Activated CD4-positive, alpha-beta T cell treated with anti-CD3 and anti-CD28 coated beads for 36 hours (primary cell): ENCODE data around the gene POMT1. TPM values are rescaled to one million over a fixed set of nuclear protein-coding genes. Genes with fewer than 3 reads are reported as not detected.
A peak's percentile ranks its signal among the peaks of the same experiment; 100 is the strongest.
"Not testable (repeated sequence)": the region's sequence is repeated elsewhere in the genome, so short reads cannot be mapped to it uniquely, and the experiment has no call there.

Source experiments
- ATAC-seq: fragments of 200-7000 bp; cut with Tn5 transposase; one replicate; pipeline ENCODE4 v1.10.0; 2021; ENCODE audit warnings: mild to moderate bottlenecking, moderate library complexity
- CTCF ChIA-PET: fragments of 350-600 bp; sonication (Branson Sonifier 250); formaldehyde crosslinking; loops from one replicate; lab custom pipeline; 2021; ENCODE audit warnings: antibody characterized with exemption; lab: Charles Lee
- POLR2A ChIA-PET: fragments of 350-600 bp; sonication (Branson Sonifier 250); formaldehyde crosslinking; loops from one replicate; lab custom pipeline; 2021; ENCODE audit warnings: antibody characterized with exemption, inconsistent platforms; lab: Charles Lee
- DNase-seq: peaks from one replicate; pipeline ENCODE4 v3.0.0-alpha.2; 2020
- H3K27ac Mint-ChIP-seq: one replicate; pipeline ENCODE4 v1.8.0; 2021; ENCODE audit warnings: mixed read lengths
- H3K27me3 Mint-ChIP-seq: one replicate; pipeline ENCODE4 v1.8.0; 2021; ENCODE audit warnings: mixed read lengths
- H3K36me3 Mint-ChIP-seq: one replicate; pipeline ENCODE4 v1.8.0; 2021; ENCODE audit warnings: low read depth, mixed read lengths
- H3K4me1 Mint-ChIP-seq: one replicate; pipeline ENCODE4 v1.8.0; 2021; ENCODE audit warnings: mixed read lengths
- H3K4me3 Mint-ChIP-seq: one replicate; pipeline ENCODE4 v1.8.0; 2021; ENCODE audit warnings: mild to moderate bottlenecking, moderate library complexity, mixed read lengths
- H3K9me3 Mint-ChIP-seq: one replicate; pipeline ENCODE4 v1.8.0; 2021; ENCODE audit warnings: low read depth, mixed read lengths
- intact Hi-C, 2 experiments: fragments of 100-400 bp; cut with DNase I in 1 of 2; cut with micrococcal nuclease in 1 of 2; formaldehyde crosslinking; loops; one replicate each; pipeline versions ENCODE4 v1.14.2 to v1.15.1; 2022 to 2024; cut with DNase I, micrococcal nuclease
- total RNA-seq, 2 experiments: library from RNA; stranded (reverse); gene quantifications; one replicate each; pipeline ENCODE4 v1.2.3, GENCODE V29; 2021

Gene POMT1, protein sequence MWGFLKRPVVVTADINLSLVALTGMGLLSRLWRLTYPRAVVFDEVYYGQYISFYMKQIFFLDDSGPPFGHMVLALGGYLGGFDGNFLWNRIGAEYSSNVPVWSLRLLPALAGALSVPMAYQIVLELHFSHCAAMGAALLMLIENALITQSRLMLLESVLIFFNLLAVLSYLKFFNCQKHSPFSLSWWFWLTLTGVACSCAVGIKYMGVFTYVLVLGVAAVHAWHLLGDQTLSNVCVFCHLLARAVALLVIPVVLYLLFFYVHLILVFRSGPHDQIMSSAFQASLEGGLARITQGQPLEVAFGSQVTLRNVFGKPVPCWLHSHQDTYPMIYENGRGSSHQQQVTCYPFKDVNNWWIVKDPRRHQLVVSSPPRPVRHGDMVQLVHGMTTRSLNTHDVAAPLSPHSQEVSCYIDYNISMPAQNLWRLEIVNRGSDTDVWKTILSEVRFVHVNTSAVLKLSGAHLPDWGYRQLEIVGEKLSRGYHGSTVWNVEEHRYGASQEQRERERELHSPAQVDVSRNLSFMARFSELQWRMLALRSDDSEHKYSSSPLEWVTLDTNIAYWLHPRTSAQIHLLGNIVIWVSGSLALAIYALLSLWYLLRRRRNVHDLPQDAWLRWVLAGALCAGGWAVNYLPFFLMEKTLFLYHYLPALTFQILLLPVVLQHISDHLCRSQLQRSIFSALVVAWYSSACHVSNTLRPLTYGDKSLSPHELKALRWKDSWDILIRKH
- 10 to 100 TPM; 28.2 to 30.7 TPM for total RNA-seq

DNA sequence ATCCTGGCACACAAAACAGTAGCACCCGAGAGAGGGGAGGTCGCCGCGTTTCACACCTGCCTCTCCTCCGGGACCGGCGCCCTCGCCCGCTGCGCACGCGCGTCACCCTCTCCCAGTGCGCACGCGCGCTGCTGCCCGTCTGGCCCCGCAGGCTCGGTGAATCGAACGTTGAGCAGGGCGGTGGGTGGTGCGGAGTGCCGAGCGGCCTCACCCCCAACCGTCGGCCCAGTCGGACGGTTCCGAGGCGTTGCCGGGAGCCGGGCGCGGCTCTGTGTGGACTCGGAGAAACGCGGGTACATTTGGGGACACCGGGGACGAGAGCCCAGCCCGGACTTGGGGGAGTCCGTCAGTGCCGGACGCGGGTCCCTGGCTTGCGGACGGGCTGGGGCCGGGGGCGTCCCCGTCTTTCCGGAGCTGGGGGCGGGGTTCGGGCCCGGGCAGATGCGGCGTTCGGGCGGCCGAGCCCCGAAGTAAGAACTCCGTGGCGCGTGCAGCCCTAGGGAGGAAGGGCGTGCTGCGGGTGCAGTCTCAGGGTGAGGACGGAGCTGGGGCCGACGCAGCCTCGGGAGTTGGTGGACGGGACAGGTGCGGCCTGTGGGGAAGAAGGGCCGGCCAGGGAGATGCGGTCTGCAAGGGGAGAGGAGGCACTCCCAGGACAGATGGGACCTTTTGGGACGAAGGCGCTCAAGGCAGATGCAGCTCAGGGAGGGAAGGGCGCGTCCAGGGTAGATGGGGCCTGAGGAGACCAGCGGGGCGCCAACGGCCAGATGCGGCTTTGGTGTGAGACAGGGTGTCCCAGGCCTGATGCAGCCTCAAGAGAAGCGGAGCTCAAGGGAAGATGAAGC lies at the start of gene POMT1:
POMT1 (plus strand) TSS at position 138 of the 845 bp plus-strand sequence. CDS start 1,301 bp downstream, outside the sequence.
- DNase-seq, result peak; percentile 94
- peak; percentile 42 for ATAC-seq
- H3K4me1 Mint-ChIP-seq, result peaks cover 53% of the 10 kb centered on the region
- peak within 1 kb of the TSS; percentile 83 for H3K4me3 Mint-ChIP-seq
- peak within 1 kb of the TSS; percentile 84 for H3K27ac Mint-ChIP-seq
- H3K36me3 Mint-ChIP-seq, result peaks cover 17% of the 10 kb centered on the region
- POLR2A ChIA-PET, result interaction anchor here (0.6 to 1.2 kb wide), 7 partner anchors 105 to 380 kb away, joined by 3 to 5 read pairs (median 3); no protein-coding TSS in a partner anchor
- intact Hi-C loops, result loop anchor here (1.0 to 5.0 kb wide), 9 partner anchors 28 to 739 kb away; partner anchors contain the start of genes NUP214 (in 1 of the 2), RAPGEF1 (in 1 of the 2) and UCK1 (in 1 of the 2)
- H3K27me3 Mint-ChIP-seq, result no peaks in the 10 kb centered on the region
- no peaks in the 10 kb centered on the region for H3K9me3 Mint-ChIP-seq
- CTCF ChIA-PET, result interaction anchor here (0.6 to 0.7 kb wide), 2 partner anchors 97 to 225 kb away, joined by 3 read pairs; no protein-coding TSS in a partner anchor

DNA sequence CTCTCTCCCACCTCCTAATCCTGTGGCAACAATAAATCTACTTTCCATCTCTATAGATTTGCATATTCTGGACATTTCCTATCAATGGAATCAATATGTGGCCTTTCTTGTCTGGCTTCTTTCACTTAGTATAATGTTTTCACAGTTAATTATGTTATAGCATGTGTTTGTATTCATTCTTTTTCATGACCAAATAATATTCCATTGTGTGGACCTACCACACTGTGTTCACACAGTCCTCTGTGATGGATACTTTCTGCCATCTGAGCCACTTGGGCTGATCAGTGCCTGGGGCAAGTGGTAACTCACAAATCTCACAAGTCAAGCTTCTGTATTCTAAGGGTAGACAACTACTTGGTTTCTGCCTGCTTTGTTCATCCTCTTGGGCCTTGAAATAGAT lies 48.7 kb upstream of the POMT1 start:
- DNase-seq, result no peak
- CTCF ChIA-PET, result interaction anchor here (1.2 kb wide), 1 partner anchor 276 kb away, joined by 3 read pairs; no protein-coding TSS in a partner anchor
- H3K27me3 Mint-ChIP-seq, result no peaks in the 10 kb centered on the region
- no peaks in the 10 kb centered on the region for H3K9me3 Mint-ChIP-seq
- no peak for ATAC-seq
- POLR2A ChIA-PET, result no interaction called here
- peak overlapping the region; percentile 42 for H3K27ac Mint-ChIP-seq
- H3K36me3 Mint-ChIP-seq, result peaks cover 70% of the 10 kb centered on the region
- intact Hi-C loops, result no loop called here
- peaks cover 22% of the 10 kb centered on the region for H3K4me1 Mint-ChIP-seq
- no peak overlapping the region for H3K4me3 Mint-ChIP-seq

DNA sequence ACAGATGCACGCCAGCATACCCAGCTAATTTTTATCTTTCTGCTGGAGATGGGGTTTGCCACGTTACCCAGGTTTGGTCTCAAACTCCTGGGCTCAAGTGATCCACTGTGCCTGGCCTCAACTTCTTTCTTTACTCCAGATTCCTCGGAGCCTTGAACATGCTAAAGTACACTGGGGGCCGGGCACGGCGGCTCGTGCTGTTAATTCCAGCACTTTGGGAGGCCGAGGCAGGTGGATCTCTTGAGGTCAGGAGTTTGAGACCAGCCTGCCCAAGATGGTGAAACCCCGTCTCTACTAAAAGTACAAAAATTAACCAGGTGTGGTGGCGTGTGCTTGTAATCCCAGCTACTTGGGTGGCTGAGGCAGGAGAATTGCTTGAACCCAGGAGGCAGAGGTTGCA lies 47.1 kb upstream of the POMT1 start:
- H3K27ac Mint-ChIP-seq, ATAC-seq, intact Hi-C loops, H3K9me3 Mint-ChIP-seq, H3K27me3 Mint-ChIP-seq, DNase-seq, POLR2A ChIA-PET, H3K4me3 Mint-ChIP-seq, CTCF ChIA-PET: not testable (repeated sequence)
- H3K4me1 Mint-ChIP-seq, result peaks cover 18% of the 10 kb centered on the region
- peaks cover 67% of the 10 kb centered on the region for H3K36me3 Mint-ChIP-seq

DNA sequence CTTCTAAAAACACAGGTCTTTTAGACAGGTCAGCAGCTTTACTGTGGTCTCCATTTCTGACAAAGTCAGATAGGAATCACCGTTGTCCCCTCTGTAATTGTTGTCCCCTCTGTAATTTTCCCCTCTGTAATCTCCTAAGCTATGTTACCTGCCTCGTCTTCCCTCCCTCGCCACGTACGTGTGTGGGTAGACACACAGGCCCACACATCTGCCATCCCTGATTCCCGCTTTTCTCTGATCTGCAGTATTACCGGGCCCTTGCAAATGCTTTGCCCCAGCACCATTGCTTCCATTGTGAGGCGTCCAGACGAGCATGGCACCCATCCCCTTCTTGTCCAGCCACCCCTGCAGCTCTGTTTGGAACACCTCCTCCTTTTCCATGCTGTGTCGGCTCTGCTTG lies 45.0 kb upstream of the POMT1 start:
- peaks cover 11% of the 10 kb centered on the region for H3K4me1 Mint-ChIP-seq
- POLR2A ChIA-PET, result interaction anchor here (0.5 kb wide), 1 partner anchor 40 kb away, joined by 3 read pairs; no protein-coding TSS in a partner anchor

DNA sequence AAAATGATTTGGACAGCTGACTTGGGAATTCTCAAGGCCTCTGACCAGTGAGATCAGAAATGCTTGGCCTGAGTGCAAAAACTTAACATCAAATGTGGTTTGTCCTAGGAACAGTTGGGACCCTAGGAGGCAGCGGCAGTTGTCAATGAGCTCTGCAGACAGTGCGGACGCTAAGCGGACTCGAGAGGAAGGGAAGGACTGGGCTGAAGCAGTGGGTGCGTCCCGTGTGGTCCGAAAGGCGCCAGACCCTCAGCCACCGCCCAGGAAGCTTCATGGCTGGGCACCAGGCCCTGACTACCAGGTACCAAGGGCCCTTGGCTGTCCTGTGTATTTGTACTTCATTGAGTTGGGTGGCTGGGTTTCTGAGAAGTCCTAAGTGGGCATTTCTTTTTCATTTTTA lies 43.7 kb upstream of the POMT1 start:
- no peak for ATAC-seq
- CTCF ChIA-PET, result interaction anchor here (1.9 kb wide), 1 partner anchor 109 kb away, joined by 5 read pairs; no protein-coding TSS in a partner anchor
- peaks cover 58% of the 10 kb centered on the region for H3K36me3 Mint-ChIP-seq

More for the DNA sequence above, 45.0 kb upstream of the POMT1 start:
- H3K27me3 Mint-ChIP-seq, result no peaks in the 10 kb centered on the region
- intact Hi-C loops, result no loop called here
- peaks cover 58% of the 10 kb centered on the region for H3K36me3 Mint-ChIP-seq
- no peak overlapping the region for H3K27ac Mint-ChIP-seq
- no peaks in the 10 kb centered on the region for H3K9me3 Mint-ChIP-seq
- CTCF ChIA-PET, result interaction anchor here (1.0 kb wide), 1 partner anchor 20 kb away, joined by 4 read pairs; no protein-coding TSS in a partner anchor
- no peak for ATAC-seq
- no peak overlapping the region for H3K4me3 Mint-ChIP-seq
- no peak for DNase-seq

DNA sequence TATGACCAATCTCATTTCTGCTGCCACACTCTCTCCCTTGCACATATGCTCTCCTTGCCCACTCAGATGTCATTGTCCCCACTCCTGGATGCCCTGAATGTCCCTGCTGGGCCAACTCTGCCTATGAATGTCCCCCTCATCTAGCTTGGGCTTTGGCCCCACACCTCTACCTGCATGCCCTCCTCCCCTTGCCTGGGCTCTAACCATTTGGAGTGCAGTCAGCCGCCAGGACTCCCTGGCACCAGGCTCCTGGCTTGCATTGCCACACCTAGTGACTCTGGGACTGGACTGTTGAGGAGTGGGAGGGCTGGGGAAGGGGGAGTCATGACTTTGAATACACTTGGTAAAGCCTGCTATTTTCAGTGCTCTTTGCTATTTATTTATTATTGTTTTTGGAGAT lies 41.6 kb upstream of the POMT1 start:
- Mint-ChIP-seq H3K4me1 (peaks cover 5% of the 10 kb centered on the region), H3K27me3 (no peaks in the 10 kb centered on the region), H3K27ac (peak overlapping the region; percentile 11), H3K9me3 (no peaks in the 10 kb centered on the region), H3K36me3 (peaks cover 62% of the 10 kb centered on the region), H3K4me3 (no peak overlapping the region)
- ChIA-PET CTCF (no interaction called here), POLR2A (no interaction called here)
- intact Hi-C loops, result no loop called here
- ATAC-seq, result no peak
- no peak for DNase-seq

More for the DNA sequence above, 43.7 kb upstream of the POMT1 start:
- POLR2A ChIA-PET, result no interaction called here
- intact Hi-C loops, result no loop called here
- no peak overlapping the region for H3K27ac Mint-ChIP-seq
- no peak overlapping the region for H3K4me3 Mint-ChIP-seq
- H3K9me3 Mint-ChIP-seq, result no peaks in the 10 kb centered on the region
- peaks cover 7% of the 10 kb centered on the region for H3K4me1 Mint-ChIP-seq
- no peak for DNase-seq
- no peaks in the 10 kb centered on the region for H3K27me3 Mint-ChIP-seq

DNA sequence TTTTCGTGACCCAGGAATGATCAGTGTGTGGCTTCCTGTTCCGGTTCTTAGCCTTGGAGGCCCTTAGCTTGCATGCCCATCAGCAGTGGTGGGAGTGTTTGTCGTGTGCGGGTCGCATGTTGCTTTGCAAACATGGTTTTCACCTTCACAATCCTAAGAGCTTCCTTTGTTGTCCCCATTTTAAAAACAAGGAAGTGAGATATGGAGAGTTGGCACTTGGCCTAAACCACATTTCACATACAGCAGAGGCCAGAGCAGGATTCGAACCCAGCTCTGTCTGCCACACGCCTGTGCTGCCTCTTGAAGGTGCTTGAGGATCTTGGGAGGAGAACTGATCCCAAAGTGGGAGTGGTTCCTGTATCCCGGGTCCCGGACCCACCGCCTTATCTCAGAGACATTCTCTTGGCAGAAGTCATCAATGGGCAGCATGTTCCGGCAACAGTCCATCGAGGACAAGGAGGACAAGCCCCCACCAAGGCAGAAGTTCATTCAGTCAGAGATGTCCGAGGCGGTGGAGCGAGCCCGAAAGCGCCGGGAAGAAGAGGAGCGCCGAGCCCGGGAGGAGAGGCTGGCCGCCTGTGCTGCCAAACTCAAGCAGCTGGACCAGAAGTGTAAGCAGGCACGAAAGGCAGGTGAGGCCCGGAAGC lies 38.2 kb upstream of the POMT1 start:
- peaks cover 66% of the 10 kb centered on the region for H3K36me3 Mint-ChIP-seq
- no peak for DNase-seq
- POLR2A ChIA-PET, result interaction anchor here (0.6 kb wide), 1 partner anchor 45 kb away, joined by 4 read pairs; no protein-coding TSS in a partner anchor
- intact Hi-C loops, result no loop called here
- H3K4me1 Mint-ChIP-seq, result peaks cover 5% of the 10 kb centered on the region
- no peak for ATAC-seq
- no peaks in the 10 kb centered on the region for H3K27me3 Mint-ChIP-seq
- H3K4me3 Mint-ChIP-seq, result no peak overlapping the region
- CTCF ChIA-PET, result interaction anchor here (1.1 to 1.5 kb wide), 3 partner anchors 16 to 286 kb away, joined by 3 to 5 read pairs (median 4); no protein-coding TSS in a partner anchor
- no peaks in the 10 kb centered on the region for H3K9me3 Mint-ChIP-seq
- H3K27ac Mint-ChIP-seq, result no peak overlapping the region

DNA sequence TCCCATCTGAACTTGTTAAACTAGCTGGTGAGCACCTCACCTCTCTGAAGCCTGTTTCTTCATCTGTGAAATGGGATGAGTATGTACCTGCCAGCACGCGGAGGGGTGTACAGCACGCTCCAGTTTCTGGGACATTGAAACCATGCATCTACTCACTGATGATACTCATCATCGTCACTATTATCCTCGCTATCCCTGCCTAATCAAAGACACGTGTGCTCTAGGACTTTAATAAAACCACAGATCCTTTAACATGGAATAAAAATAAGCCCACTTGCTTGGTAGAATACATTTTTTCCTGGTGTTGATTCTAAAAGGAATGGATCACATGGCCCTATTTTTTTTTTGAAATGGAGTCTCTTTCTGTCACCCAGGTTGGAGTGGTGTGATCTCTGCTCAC lies 37.3 kb upstream of the POMT1 start:
- Mint-ChIP-seq H3K27ac (no peak overlapping the region), H3K4me1 (peaks cover 5% of the 10 kb centered on the region), H3K9me3 (no peaks in the 10 kb centered on the region), H3K4me3 (no peak overlapping the region), H3K36me3 (peaks cover 67% of the 10 kb centered on the region), H3K27me3 (no peaks in the 10 kb centered on the region)
- ChIA-PET POLR2A (no interaction called here), CTCF (interaction anchor here (1.0 kb wide), 1 partner anchor 13 kb away, joined by 3 read pairs; no protein-coding TSS in a partner anchor)
- intact Hi-C loops, result no loop called here
- DNase-seq, result no peak
- ATAC-seq, result no peak

DNA sequence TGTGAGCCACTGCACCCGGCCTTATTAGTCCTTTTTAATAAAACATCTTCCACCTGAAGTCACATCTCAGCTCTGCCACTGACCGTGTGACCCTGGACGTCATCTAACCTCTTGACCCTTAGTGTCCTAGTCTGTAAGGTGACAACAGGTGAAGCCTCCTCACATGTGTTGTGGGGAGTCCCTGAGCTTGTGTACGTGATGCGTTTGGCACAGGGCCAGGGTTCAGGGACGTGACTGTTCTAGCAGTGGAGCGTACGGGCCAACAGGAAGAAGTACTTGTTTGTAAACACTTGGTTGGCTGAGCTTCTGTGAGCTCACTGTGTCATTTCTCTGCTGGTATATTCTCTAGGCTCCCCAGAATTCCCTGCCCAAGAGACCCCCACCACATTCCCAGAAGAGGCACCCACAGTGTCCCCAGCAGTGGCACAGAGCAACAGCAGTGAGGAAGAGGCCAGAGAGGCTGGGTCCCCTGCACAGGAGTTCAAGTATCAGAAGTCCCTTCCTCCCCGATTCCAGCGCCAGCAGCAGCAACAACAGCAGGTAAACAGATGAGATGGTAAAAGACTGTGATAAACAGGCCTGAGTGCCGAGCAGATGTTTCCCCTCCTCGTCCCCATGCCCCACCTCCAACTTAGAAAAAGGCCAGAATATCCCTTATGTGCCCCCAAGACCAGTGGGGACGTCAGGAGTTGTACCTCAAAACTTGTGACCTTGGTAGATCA lies 35.3 kb upstream of the POMT1 start:
- Mint-ChIP-seq H3K27me3 (no peaks in the 10 kb centered on the region), H3K27ac (peak overlapping the region; percentile 55), H3K4me3 (no peak overlapping the region), H3K9me3 (no peaks in the 10 kb centered on the region), H3K36me3 (peaks cover 68% of the 10 kb centered on the region), H3K4me1 (no peaks in the 10 kb centered on the region)
- ATAC-seq (no peak), DNase-seq (no peak)
- intact Hi-C loops, result no loop called here
- ChIA-PET POLR2A (no interaction called here), CTCF (interaction anchor here (1.5 kb wide), 1 partner anchor 11 kb away, joined by 6 read pairs; no protein-coding TSS in a partner anchor)

DNA sequence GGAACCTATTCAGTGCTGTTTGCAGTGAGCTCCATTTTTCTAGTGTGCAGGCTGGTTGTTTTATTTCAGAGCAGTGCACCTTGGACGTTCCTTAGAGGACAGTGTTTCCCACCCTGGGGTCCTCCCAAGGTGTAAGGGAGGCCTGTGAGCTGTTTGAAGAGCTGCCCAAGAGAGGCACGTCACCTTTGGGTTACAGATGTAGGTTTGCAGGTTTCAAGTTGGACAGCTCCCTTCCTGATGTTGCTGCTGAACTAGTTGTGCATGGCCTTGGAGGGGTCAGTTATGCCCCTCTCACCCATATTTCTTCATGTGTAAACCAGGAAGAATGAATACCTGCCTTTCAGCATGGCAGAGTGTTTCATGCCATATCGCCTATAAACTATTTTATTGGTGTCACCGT lies 34.7 kb upstream of the POMT1 start:
- Mint-ChIP-seq H3K4me3 (no peak overlapping the region), H3K9me3 (no peaks in the 10 kb centered on the region), H3K27me3 (no peaks in the 10 kb centered on the region), H3K27ac (no peak overlapping the region), H3K4me1 (no peaks in the 10 kb centered on the region), H3K36me3 (peaks cover 72% of the 10 kb centered on the region)
- ATAC-seq, result no peak
- DNase-seq, result no peak
- ChIA-PET POLR2A (no interaction called here), CTCF (interaction anchor here (1.5 kb wide), 1 partner anchor 10 kb away, joined by 6 read pairs; no protein-coding TSS in a partner anchor)
- intact Hi-C loops, result no loop called here
